GM18873 (cell line): Measurements from ENCODE around the gene NRGN.

Source experiments
- ATAC-seq: cut with Tn5 transposase; IDR thresholded peaks from one replicate; pipeline ENCODE4 v1.9.1; 2021; ENCODE audit warnings: mild to moderate bottlenecking, moderate library complexity, moderate number of reproducible peaks; ENCODE audit not compliant: unreplicated experiment, low FRiP score

The NRGN gene

DNA sequence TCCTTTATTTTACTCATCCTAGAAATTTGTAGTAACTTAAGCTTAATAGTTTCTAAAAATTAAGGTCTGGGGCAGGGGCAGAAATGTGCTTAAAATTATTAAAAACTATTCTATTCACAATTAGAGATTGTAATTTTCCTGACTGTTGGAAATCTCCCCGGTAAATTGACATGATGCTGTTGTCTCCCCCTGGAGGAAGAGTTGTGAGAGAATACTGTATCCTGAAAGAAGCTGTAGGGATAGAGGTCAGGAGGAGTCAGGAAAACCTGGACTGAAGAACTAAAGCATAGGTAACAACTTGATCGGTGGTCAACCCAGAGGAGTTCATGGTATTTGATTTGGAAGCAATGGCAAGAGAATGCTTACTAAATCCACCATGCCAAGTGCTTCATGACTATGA lies 38.5 kb downstream of the NRGN start:
- ATAC-seq, result no peak

DNA sequence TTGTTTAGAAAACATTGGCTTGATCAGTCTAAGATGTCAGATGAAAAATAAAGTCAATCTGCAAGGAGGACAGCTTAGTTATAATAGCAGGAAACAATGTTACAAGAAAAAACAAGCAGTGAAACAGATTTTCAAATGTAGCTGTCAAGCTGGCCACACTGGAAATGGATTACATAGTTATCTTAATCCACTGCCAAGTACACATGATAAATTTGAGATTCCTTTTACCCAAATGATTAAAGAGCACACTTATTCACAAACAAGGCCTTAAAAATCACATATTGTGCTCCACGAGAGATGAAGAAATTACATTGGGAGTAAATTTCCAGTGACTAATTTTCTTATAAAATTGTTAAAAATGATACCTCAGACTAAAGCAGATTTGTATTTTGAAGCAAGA lies 39.8 kb downstream of the NRGN start:
- no peak for ATAC-seq

DNA sequence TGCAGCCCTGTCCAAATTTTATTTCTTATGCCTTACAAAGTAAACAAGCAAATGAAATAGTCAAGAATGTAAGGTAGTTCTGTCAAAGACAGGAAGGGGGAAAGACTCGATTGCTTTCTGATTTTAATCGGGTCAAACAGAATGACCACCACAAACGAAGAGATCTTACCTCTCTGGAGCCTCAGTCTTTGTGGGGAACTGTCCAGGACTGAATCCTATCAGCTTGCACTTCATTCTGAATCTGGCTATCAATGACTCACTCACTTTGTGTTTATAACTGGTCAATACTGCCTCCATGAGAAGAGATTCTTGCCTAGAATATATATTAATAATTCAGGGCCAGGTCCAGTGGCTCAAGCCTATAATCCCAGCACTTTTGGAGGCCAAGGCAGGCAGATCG lies 43.3 kb downstream of the NRGN start:
- ATAC-seq, result no peak

DNA sequence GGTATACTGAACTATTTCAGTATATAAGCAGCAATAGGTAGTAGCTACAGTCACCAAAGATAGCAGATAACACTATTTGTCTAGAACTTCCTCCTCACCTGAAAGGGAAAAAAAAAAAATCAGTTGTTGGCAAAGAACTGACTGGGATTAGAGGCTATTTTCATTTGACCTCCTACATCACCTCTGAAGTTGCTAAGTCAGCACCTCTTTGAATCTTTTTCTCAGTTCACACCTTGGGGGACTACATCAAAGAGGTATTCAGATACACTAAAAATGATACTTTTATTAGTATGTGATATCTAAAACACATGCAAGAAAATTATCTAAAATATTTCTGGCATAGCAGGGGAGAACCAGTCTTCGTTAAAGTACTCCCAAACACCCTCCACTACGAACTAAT lies 44.3 kb downstream of the NRGN start:
- no peak for ATAC-seq

DNA sequence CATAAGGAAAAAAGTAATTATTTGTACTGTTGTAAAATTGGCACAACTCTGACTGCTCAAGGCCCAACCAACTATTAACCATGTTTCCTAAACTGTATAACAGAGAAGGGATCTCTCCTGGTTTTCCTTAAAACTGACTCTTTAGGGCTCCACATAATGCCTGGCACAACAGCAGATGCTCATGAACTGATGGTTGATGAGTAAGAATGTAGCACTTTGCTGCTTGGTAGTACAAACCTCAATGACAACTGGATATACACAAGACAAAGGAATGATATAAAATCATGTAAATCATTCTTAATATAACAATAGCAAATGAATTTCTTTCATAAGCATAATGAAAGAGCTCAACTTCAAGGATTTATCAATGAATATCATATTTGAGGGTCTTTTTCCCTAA lies 48.8 kb downstream of the NRGN start:
- ATAC-seq, result no peak

DNA sequence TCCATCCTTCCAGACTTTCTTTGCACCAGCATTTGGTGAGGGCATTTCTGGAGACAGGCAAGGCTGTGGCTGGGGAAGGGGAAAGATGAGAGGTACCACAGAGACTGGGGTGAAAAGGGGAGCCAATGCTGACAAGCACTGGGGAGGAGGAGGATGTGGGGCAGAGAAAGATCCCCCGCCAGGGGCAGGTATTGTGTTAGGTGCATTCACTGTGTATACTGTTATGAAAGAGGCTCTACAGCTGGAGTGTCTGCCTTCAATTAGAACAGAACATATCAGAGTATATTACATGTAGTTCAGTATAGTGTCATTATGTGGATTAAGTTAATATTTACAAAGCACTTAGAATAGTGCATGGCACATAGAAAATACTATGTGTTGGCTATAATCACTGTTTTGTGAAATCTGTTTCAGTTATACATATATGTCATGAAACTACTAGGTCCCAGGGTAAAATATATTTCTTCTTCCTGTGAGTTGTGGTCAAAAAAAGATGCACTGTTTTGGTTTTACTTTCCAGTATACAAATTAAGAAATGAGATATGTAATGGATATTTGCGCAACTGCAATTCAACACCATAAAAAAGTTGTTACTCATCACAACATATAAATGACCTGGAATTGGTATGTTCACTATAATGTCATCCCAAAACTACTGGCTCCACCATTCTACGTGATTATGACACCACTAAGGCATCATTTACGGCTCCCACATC lies 52.0 kb downstream of the NRGN start:
- peak; percentile 65 for ATAC-seq

DNA sequence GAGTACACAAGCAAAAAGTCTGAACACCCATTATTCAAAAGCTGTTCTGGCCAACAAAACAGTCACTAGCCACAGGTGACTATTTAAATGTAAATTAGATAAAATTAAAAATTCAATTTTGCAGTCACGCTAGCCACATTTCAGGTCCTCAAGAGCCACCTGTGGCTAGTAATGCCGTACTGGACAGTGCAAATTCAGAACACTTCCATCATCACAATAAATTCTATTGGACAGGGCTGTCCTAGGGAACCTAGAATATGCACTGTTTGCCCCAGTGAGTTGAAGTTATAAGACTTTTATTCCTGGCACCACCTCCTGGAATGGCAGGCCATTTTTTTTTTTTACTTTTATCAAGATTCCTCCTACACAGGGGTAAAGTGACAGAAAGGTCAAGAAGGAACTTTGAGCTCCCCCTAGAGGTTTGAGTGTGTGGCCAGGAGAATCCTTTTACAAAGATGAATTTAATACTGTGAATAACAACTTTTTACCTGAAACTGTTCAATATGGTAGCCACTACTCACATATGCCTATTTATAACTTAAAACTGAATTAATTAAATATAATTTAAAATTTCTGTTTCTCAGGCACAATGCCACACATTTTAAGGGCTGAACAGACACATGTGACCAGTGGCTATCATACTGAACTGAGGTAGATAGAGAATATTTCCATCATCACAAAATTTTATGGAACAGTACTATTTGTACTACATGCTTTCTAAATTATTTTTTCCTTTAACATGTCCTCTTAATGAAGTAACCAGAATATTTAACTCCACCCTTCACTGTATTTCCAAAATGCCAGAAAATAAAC lies 53.9 kb downstream of the NRGN start:
- peak; percentile 51 for ATAC-seq

DNA sequence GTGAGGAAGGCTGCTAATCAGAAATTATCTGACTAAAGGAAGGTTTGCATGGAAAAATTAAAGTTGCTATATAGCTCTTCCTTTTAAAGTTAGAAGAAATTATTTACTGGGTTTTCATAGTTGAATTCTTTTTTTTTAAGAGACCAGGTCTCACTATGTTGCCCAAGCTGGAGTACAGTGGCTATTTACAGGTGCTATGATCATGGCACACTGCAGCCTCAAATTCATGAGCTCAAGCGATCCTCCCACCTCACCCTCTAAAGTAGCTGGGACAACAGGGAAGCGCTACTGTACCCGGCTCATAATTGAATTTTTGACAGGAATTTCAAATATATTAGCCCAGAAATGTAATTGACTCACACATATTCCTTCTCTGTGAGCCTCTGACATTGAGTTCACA lies 56.6 kb downstream of the NRGN start:
- no peak for ATAC-seq
